Loucy (cell line): ENCODE measurements around the gene SLC7A9.

ENCODE experiments used
- CTCF ChIP-seq: fragments of 200-600 bp; sonication (generic); conservative IDR thresholded peaks from 2 replicates; pipeline ENCODE4 v1.5.1; 2014; ENCODE audit warnings: mild to moderate bottlenecking, antibody characterized with exemption, low read length
- EZH2phosphoT487 ChIP-seq: fragments of 200-600 bp; IDR thresholded peaks from 2 replicates; pipeline ENCODE4 v1.6.1; 2018; ENCODE audit warnings: antibody characterized with exemption, mild to moderate bottlenecking, moderate library complexity, borderline replicate concordance

- TF ChIP-seq CTCF = no peak
- TF ChIP-seq EZH2phosphoT487 = no peak
Measured at GRCh38 chr19:32798201-32798600, 71.4 kb downstream of the SLC7A9 start.
